ENCODE results near the gene TMEM14A.
"Not testable (repeated sequence)": the region's sequence is repeated elsewhere in the genome, so short reads cannot be mapped to it uniquely, and the experiment has no call there.

The TMEM14A gene

GRCh38 chr6:52670502-52671409 is at the start of gene TMEM14A:
Gene TMEM14A (plus strand): TSS chr6:52671113. CDS start chr6:52677103, 5,990 bp downstream.
- peak; percentile 83 for DNase-seq (ENCODE audit: low read depth)

GRCh38 chr6:52621631-52622030 is 49.3 kb upstream of the TMEM14A start:
- DNase-seq (ENCODE audit: low read depth), result no peak

- no peak for DNase-seq (ENCODE audit: low read depth)
These were observed 48.1 kb upstream of the TMEM14A start for GRCh38 chr6:52622810-52623209.

- no peak for DNase-seq (ENCODE audit: low read depth)
These were observed 38.9 kb upstream of the TMEM14A start for GRCh38 chr6:52632011-52632410.

- DNase-seq (ENCODE audit: low read depth), result no peak
These were observed 36.7 kb upstream of the TMEM14A start for GRCh38 chr6:52634211-52634610.

- DNase-seq (ENCODE audit: low read depth), result no peak
These were observed 35.8 kb upstream of the TMEM14A start for GRCh38 chr6:52635049-52635577.

- no peak for DNase-seq (ENCODE audit: low read depth)
These were observed 34.1 kb upstream of the TMEM14A start for GRCh38 chr6:52636830-52637229.

GRCh38 chr6:52639493-52639892 is 31.4 kb upstream of the TMEM14A start:
- no peak for DNase-seq (ENCODE audit: low read depth)

GRCh38 chr6:52640170-52640569 is 30.7 kb upstream of the TMEM14A start:
- DNase-seq (ENCODE audit: low read depth), result no peak

- no peak for DNase-seq (ENCODE audit: low read depth)
These were observed 30.0 kb upstream of the TMEM14A start for GRCh38 chr6:52640916-52641315.

GRCh38 chr6:52641388-52641787 is 29.5 kb upstream of the TMEM14A start:
- no peak for DNase-seq (ENCODE audit: low read depth)

GRCh38 chr6:52641826-52642225 is 29.1 kb upstream of the TMEM14A start:
- no peak for DNase-seq (ENCODE audit: low read depth)

- DNase-seq (ENCODE audit: low read depth), result no peak
These were observed 28.5 kb upstream of the TMEM14A start for GRCh38 chr6:52642368-52642767.

- no peak for DNase-seq (ENCODE audit: low read depth)
These were observed 27.8 kb upstream of the TMEM14A start for GRCh38 chr6:52643158-52643557.

GRCh38 chr6:52644253-52644652 is 26.7 kb upstream of the TMEM14A start:
- no peak for DNase-seq (ENCODE audit: low read depth)

- no peak for DNase-seq (ENCODE audit: low read depth)
These were observed 24.9 kb upstream of the TMEM14A start for GRCh38 chr6:52645976-52646375.

GRCh38 chr6:52647199-52647598 is 23.7 kb upstream of the TMEM14A start:
- no peak for DNase-seq (ENCODE audit: low read depth)

GRCh38 chr6:52649536-52650160 is 21.3 kb upstream of the TMEM14A start:
- DNase-seq (ENCODE audit: low read depth), result no peak

- no peak for DNase-seq (ENCODE audit: low read depth)
These were observed 20.0 kb upstream of the TMEM14A start for GRCh38 chr6:52650941-52651340.

- DNase-seq (ENCODE audit: low read depth), result no peak
These were observed 17.8 kb upstream of the TMEM14A start for GRCh38 chr6:52653151-52653550.

- no peak for DNase-seq (ENCODE audit: low read depth)
These were observed 16.9 kb upstream of the TMEM14A start for GRCh38 chr6:52654007-52654406.

- no peak for DNase-seq (ENCODE audit: low read depth)
These were observed 16.3 kb upstream of the TMEM14A start for GRCh38 chr6:52654592-52654991.

GRCh38 chr6:52655941-52656340 is 15.0 kb upstream of the TMEM14A start:
- not testable (repeated sequence) for DNase-seq (ENCODE audit: low read depth)
